ENCODE data around the gene ARG1. TPM values are rescaled to one million over a fixed set of nuclear protein-coding genes. Genes with fewer than 3 reads are reported as not detected.
"Not testable (repeated sequence)": the region's sequence is repeated elsewhere in the genome, so short reads cannot be mapped to it uniquely, and the experiment has no call there.

Gene ARG1
- total RNA-seq = not detected

- DNase-seq (ENCODE audit: extremely low spot score in 2 of 2) = no peak
- peaks cover 10% of the 10 kb centered on the region for H3K4me1 ChIP-seq
- intact Hi-C loops (cut with DNase I) = no loop called here
- H3K36me3 ChIP-seq = no peaks in the 10 kb centered on the region
- H3K27ac ChIP-seq = no peak within 1 kb of the TSS
- no peaks in the 10 kb centered on the region for H3K9me3 ChIP-seq
- H3K4me3 ChIP-seq = no peak within 1 kb of the TSS
- TF ChIP-seq POLR2A (IDR thresholded peaks at IDR 0.05) = no peak
- TF ChIP-seq POLR2AphosphoS5 (IDR thresholded peaks at IDR 0.05; ENCODE audit: insufficient read depth in 1 of 2, low read depth in 1 of 2) = no peak
- TF ChIP-seq, protein P1, sequence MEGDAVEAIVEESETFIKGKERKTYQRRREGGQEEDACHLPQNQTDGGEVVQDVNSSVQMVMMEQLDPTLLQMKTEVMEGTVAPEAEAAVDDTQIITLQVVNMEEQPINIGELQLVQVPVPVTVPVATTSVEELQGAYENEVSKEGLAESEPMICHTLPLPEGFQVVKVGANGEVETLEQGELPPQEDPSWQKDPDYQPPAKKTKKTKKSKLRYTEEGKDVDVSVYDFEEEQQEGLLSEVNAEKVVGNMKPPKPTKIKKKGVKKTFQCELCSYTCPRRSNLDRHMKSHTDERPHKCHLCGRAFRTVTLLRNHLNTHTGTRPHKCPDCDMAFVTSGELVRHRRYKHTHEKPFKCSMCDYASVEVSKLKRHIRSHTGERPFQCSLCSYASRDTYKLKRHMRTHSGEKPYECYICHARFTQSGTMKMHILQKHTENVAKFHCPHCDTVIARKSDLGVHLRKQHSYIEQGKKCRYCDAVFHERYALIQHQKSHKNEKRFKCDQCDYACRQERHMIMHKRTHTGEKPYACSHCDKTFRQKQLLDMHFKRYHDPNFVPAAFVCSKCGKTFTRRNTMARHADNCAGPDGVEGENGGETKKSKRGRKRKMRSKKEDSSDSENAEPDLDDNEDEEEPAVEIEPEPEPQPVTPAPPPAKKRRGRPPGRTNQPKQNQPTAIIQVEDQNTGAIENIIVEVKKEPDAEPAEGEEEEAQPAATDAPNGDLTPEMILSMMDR (IDR thresholded peaks at IDR 0.05) = no peak
- H3K27me3 ChIP-seq = no peaks in the 10 kb centered on the region
Observed at GRCh38 chr6:131572686-131573415, at the start of gene ARG1. ARG1 (plus strand) TSS chr6:131573226; CDS start chr6:131573283, 57 bp downstream.

GRCh38 chr6:131523988-131524673 lies 48.9 kb upstream of the ARG1 start:
- no peaks in the 10 kb centered on the region for H3K36me3 ChIP-seq
- TF ChIP-seq, protein P1 (IDR thresholded peaks at IDR 0.05) = no peak
- no peak for TF ChIP-seq POLR2AphosphoS5 (IDR thresholded peaks at IDR 0.05; ENCODE audit: insufficient read depth in 1 of 2, low read depth in 1 of 2)
- TF ChIP-seq POLR2A (IDR thresholded peaks at IDR 0.05) = no peak
- no peaks in the 10 kb centered on the region for H3K27me3 ChIP-seq
- DNase-seq (ENCODE audit: extremely low spot score in 2 of 2) = no peak
- no peaks in the 10 kb centered on the region for H3K4me1 ChIP-seq
- no peaks in the 10 kb centered on the region for H3K9me3 ChIP-seq
- intact Hi-C loops (cut with DNase I) = no loop called here
- no peak overlapping the region for H3K27ac ChIP-seq
- H3K4me3 ChIP-seq = no peak overlapping the region

DNA sequence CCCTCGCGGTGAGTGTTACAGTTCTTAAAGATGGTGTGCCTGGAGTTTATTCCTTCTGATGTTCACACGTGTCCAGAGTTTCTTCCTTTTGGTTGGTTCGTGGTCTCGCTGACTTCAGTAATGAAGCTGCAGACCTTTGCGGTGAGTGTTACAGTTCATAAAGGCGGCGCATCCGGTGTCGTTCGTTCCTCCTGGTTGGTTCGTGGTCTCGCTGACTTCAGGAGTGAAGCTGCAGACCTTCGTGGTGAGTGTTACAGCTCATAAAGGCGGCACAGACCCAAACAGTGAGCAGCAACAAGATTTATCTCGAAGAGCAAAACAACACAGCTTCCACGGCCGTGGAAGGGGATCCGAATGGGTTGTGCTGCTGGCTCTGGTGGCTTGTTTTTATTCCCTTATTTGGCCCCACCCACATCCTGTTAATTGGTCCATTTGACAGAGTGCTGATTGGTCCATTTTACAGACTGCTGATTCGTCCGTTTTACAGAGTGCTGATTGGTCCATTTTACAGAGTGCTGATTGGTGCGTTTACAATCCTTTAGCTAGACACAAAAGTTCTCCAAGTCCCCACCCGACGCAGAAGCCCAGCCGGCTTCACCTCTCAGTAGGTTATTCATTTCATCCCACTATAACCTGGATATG lies 48.2 kb upstream of the ARG1 start:
- H3K4me3 ChIP-seq = no peak overlapping the region
- no peaks in the 10 kb centered on the region for H3K9me3 ChIP-seq
- no peaks in the 10 kb centered on the region for H3K4me1 ChIP-seq
- no peaks in the 10 kb centered on the region for H3K36me3 ChIP-seq
- no peaks in the 10 kb centered on the region for H3K27me3 ChIP-seq
- no peak for TF ChIP-seq POLR2AphosphoS5 (IDR thresholded peaks at IDR 0.05; ENCODE audit: insufficient read depth in 1 of 2, low read depth in 1 of 2)
- TF ChIP-seq, protein P1 (IDR thresholded peaks at IDR 0.05) = no peak
- TF ChIP-seq POLR2A (IDR thresholded peaks at IDR 0.05) = no peak
- no peak for DNase-seq (ENCODE audit: extremely low spot score in 2 of 2)
- intact Hi-C loops (cut with DNase I) = no loop called here
- H3K27ac ChIP-seq = no peak overlapping the region

GRCh38 chr6:131530936-131531335 lies 42.1 kb upstream of the ARG1 start:
- H3K27me3 ChIP-seq; DNase-seq (ENCODE audit: extremely low spot score in 2 of 2); H3K36me3 ChIP-seq; H3K27ac ChIP-seq; H3K9me3 ChIP-seq; H3K4me1 ChIP-seq; H3K4me3 ChIP-seq; intact Hi-C loops (cut with DNase I): not testable (repeated sequence)

GRCh38 chr6:131531681-131532080 lies 41.3 kb upstream of the ARG1 start:
- H3K4me3 ChIP-seq; H3K27me3 ChIP-seq; H3K27ac ChIP-seq; H3K9me3 ChIP-seq; DNase-seq (ENCODE audit: extremely low spot score in 2 of 2); H3K4me1 ChIP-seq; H3K36me3 ChIP-seq; intact Hi-C loops (cut with DNase I): not testable (repeated sequence)

- Histone ChIP-seq H3K4me1 (no peaks in the 10 kb centered on the region), H3K27ac (no peak overlapping the region), H3K36me3 (no peaks in the 10 kb centered on the region), H3K9me3 (no peaks in the 10 kb centered on the region), H3K4me3 (no peak overlapping the region), H3K27me3 (no peaks in the 10 kb centered on the region)
- DNase-seq (ENCODE audit: extremely low spot score in 2 of 2) = no peak
- TF ChIP-seq, protein P1 (IDR thresholded peaks at IDR 0.05) = no peak
- TF ChIP-seq POLR2A (IDR thresholded peaks at IDR 0.05) = no peak
- TF ChIP-seq POLR2AphosphoS5 (IDR thresholded peaks at IDR 0.05; ENCODE audit: insufficient read depth in 1 of 2, low read depth in 1 of 2) = no peak
- intact Hi-C loops (cut with DNase I) = no loop called here
Observed at GRCh38 chr6:131532580-131533039, 40.4 kb upstream of the ARG1 start.

- H3K27ac ChIP-seq; H3K4me3 ChIP-seq; DNase-seq (ENCODE audit: extremely low spot score in 2 of 2); H3K9me3 ChIP-seq; H3K27me3 ChIP-seq; H3K36me3 ChIP-seq; H3K4me1 ChIP-seq; intact Hi-C loops (cut with DNase I): not testable (repeated sequence)
Observed at GRCh38 chr6:131538615-131539014, 34.4 kb upstream of the ARG1 start.
